Testis (tissue), 2 donors: ENCODE data around the gene MEGF8.

ENCODE experiments used
- CTCF ChIP-seq, 3 experiments: fragments of 450-650 bp in 2 of 3; fragments of 200-600 bp in 1 of 3; sonication (generic) in 1 of 3; IDR thresholded peaks; one replicate each; pipeline ENCODE4 v1.5.1; 2016 to 2019; ENCODE audit warnings: antibody characterized with exemption in 3 of 3, mild to moderate bottlenecking in 2 of 3, moderate library complexity in 1 of 3
- POLR2A ChIP-seq: fragments of 450-650 bp; IDR thresholded peaks from one replicate; pipeline ENCODE4 v1.6.1; 2017; ENCODE audit warnings: antibody characterized with exemption, mild to moderate bottlenecking, moderate library complexity

GRCh38 chr19:42281146-42281826 is 44.1 kb upstream of the MEGF8 start:
- TF ChIP-seq POLR2A (no peak), CTCF (IDR thresholded peaks at IDR 0.05) (no peak)
